Upper lobe of left lung (tissue), 4 donors: ENCODE results near the gene IRF8.

Source experiments
- EP300 ChIP-seq, 4 donors: sonication (generic); formaldehyde crosslinking; IDR thresholded peaks; one replicate each; pipeline ENCODE4 v1.5.1; 2017; ENCODE audit warnings: antibody characterized with exemption in 4 of 4, control low read depth in 2 of 4
- POLR2A ChIP-seq, 4 donors: fragments of 450-650 bp; IDR thresholded peaks; one replicate each; pipeline ENCODE4 v1.5.1; 2016 to 2017; ENCODE audit warnings: antibody characterized with exemption in 4 of 4, mild to moderate bottlenecking in 2 of 4
- POLR2AphosphoS5 ChIP-seq, 2 donors: sonication (generic); formaldehyde crosslinking; IDR thresholded peaks; one replicate each; pipeline ENCODE4 v1.5.1; 2017; ENCODE audit warnings: antibody characterized with exemption in 2 of 2
- TF ChIP-seq, protein P1 (sequence below), 6 experiments: fragments of 450-650 bp in 4 of 6; fragments of 200-600 bp in 2 of 6; sonication (generic) in 2 of 6; IDR thresholded peaks; one replicate each; pipeline ENCODE4 v1.5.1; 2016 to 2019; ENCODE audit warnings: antibody characterized with exemption in 6 of 6

DNA sequence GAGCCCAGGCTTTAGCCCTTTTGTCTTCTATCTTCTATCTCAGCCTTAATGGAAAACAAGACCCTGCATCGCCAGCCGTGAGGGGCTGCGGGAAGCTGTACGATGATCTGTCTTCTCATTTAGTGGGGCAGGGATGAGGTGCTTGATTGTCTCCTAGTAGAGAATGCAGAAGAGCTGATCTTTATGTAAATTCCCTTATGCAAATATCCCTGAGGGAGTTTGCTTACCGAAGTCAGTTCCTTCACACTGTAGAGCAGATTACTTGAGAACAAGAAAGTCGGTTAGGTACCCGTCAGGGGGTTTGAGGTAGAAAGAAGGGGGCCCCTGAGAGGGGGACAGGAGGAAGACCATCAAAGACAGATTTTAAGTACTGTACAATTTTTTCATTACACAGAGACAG is 66.2 kb downstream of the IRF8 start:
- no peak for TF ChIP-seq EP300 (IDR thresholded peaks at IDR 0.05)
- no peak for TF ChIP-seq POLR2AphosphoS5 (IDR thresholded peaks at IDR 0.05)
- TF ChIP-seq, protein P1, sequence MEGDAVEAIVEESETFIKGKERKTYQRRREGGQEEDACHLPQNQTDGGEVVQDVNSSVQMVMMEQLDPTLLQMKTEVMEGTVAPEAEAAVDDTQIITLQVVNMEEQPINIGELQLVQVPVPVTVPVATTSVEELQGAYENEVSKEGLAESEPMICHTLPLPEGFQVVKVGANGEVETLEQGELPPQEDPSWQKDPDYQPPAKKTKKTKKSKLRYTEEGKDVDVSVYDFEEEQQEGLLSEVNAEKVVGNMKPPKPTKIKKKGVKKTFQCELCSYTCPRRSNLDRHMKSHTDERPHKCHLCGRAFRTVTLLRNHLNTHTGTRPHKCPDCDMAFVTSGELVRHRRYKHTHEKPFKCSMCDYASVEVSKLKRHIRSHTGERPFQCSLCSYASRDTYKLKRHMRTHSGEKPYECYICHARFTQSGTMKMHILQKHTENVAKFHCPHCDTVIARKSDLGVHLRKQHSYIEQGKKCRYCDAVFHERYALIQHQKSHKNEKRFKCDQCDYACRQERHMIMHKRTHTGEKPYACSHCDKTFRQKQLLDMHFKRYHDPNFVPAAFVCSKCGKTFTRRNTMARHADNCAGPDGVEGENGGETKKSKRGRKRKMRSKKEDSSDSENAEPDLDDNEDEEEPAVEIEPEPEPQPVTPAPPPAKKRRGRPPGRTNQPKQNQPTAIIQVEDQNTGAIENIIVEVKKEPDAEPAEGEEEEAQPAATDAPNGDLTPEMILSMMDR (IDR thresholded peaks at IDR 0.05), result no peak
- TF ChIP-seq POLR2A (IDR thresholded peaks at IDR 0.05), result no peak
